Measurements from ENCODE around the gene CBX5.

Gene CBX5

GRCh38 chr12:54221402-54221984 lies 58.4 kb downstream of the CBX5 start:
- no peak for DNase-seq

- no peak for DNase-seq
Observed at GRCh38 chr12:54220567-54220966, 59.4 kb downstream of the CBX5 start.

DNA sequence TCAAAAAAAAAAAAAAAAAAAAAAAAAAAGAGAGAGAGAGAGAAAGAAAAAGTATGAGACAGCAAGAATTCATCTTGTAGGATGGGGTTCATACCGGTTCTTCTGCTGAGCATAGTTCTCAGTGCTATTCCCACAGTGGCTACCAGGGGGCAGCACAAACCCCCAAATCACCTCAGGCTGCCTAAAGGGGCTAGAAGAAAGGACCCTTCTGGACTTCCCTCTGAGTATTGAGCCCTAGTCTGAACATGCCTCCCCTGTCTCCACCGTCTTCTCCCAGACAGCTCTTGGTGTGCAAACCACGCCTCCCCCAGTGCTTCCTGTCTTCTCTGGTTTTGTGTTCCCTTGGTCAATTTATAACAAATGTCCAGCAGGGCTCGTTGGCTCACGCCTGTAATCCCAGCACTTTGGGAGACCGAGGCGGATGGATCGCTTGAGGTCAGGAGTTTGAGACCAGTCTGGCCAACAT lies 59.8 kb downstream of the CBX5 start:
- peak; percentile 84 for DNase-seq

- DNase-seq = no peak
Observed at GRCh38 chr12:54217774-54218241, 62.1 kb downstream of the CBX5 start.

DNA sequence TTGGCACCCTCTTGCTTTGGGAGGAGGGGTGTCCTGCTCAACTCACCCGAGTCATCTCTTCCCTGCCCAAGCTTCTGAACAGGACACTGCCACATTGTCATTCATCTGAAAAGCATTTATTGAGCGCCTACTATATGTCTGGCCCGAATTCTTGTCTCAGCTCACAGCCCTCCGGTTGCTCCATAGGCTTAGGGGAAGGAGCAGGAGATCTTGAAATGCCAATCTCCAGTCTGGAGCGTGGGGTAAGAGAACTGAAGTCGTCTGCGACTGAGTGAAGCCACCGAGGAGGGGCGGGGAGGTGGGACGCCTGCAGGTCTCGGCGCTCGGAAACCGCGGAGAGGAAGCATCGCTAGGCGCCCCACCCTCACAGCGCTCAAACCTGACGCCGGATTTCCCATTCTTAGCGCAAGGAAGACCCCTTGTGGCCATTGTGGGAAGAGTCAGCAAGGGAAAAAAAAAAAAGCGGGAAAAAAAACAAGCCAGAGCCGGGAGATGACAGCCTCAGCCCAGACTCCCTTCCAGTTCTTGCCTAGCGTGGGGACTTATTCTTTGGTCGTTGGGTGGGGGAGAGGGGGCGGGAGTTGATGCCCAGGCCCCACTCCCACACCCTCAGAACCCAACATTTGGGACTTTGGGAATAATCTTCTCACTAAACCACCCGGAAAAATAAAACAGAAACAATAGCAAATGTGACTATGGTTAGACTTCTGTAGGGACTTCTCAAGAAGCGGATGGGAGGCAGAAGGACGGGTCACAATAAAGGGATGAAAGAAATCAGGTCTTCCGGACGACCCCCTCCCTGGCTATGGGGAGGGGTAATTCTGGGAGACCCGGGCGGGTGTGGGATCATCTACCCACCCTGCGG lies 62.9 kb downstream of the CBX5 start:
- DNase-seq = peak; percentile 80

GRCh38 chr12:54215989-54216796 lies 63.7 kb downstream of the CBX5 start:
- peak; percentile 68 for DNase-seq

DNA sequence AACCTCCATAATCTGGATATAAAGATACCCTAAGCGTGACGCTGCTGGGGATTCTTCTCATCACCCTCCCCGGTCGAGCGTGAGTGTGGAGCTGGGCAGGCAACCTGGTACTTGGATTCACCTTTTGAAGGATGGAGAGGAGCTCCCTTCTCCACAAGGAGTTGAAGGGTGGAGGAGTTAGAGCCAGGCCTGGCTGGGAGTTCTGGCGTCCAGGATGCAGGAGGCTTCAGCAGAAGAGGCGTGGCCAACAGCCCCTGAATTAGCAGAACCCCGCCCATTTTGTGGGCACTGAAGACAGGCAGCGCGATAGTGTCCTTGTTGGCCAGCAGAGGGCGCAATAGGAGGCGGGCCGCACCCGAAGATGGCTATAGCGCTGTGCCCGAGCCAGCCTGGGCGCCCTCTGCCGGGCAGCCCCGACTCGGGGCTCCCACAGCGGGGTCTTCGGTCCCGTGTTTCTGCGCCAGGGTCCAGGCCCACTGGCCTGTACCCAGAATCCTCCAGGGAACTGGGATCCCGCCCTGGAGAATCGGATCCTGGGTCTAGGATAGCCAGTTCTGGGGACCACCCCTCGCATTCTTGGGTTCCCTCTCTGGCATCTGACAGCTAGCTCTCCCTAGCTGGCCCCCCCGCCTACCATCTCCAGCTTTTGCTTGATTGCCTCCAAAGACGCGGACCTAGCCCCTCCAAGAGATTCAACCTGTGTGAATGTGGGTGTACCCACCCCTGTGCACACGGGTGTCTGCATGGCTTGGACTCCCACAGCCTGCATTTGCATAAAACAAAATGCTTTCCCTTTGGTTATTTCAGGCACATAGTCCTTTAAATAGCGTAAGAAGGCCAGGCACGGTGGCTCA lies 65.1 kb downstream of the CBX5 start:
- DNase-seq = peak; percentile 95

DNA sequence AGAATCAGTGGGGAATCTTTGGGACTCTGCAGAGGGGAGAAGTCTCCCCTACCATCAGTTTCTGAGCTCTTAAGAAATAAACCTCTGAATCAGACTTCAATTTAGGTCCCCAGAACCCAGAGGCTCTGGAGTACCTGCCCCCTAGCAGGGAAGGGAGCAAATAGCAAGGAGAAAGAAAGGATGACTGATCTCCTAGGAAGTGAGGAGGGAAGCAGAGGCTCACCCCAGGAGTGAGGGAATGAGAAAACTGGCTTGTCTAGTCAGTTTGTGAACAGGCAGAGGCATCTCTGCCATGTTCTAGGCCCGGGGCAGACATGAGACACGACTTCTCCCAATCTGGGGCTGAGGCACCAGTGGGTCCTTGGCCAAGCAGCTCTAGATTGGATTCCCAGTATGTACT lies 66.8 kb downstream of the CBX5 start:
- DNase-seq = no peak

- no peak for DNase-seq
Observed at GRCh38 chr12:54211920-54212319, 68.0 kb downstream of the CBX5 start.

- DNase-seq = no peak
Observed at GRCh38 chr12:54210400-54210790, 69.5 kb downstream of the CBX5 start.

DNA sequence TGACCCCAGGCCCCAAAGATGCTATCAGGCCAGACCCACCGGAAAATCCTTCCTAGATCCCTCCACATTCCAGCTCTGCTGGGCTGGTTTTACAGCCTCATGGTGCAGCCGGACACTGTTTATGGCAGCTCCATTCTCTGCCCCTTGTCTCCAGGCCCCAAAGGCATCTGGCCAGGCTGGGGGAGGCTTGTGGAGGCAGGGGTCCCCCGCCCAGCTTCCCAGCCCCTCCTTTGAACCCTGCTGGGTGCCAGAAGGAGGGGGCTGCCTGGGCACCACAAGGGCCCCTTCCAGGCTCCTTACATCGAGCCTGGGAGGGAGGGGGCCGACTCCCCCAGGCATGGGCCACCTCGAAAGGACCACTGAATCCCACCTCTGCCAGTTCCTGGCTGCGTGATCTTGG lies 71.3 kb downstream of the CBX5 start:
- DNase-seq = no peak

- DNase-seq = peak; percentile 93
Observed at GRCh38 chr12:54207539-54208294, 72.2 kb downstream of the CBX5 start.

DNA sequence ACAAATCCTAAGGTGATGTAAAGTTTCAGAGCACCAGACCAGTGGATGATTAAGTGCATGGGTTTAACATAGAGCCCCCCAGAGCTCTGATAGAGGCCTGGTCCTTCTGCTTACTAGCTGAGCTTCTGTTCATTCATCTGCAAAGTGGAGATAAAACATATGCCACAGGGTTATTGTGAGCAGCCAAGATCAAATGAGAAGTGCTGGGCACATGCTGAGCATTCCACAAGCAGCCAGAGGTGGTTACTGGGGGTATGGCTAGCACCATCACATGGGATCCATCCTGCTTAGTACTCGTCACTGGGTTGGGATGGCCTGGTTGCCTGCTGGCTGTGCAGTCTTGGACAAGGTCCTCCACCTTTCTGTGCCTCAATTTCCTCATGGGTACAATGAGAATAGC lies 73.1 kb downstream of the CBX5 start:
- no peak for DNase-seq

DNA sequence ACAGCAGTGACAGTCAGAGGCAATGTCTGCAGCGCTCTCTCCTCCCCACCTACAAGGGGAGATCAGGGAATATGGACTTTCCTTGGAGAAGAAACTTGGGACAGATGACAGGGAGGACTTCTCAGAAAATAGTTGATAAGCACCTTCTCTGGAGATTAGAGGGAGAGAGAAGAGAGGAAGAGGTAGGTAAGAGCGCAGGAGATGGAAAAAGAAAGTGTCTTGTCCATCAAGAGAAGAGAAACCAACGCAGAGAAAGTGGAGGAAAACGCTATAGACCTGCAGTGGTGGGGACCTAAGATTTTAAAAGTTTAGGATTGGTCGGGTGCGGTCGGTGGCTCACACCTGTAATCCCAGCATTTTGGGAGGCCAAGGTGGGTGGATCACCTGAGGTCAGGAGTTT lies 75.6 kb downstream of the CBX5 start:
- DNase-seq = no peak

DNA sequence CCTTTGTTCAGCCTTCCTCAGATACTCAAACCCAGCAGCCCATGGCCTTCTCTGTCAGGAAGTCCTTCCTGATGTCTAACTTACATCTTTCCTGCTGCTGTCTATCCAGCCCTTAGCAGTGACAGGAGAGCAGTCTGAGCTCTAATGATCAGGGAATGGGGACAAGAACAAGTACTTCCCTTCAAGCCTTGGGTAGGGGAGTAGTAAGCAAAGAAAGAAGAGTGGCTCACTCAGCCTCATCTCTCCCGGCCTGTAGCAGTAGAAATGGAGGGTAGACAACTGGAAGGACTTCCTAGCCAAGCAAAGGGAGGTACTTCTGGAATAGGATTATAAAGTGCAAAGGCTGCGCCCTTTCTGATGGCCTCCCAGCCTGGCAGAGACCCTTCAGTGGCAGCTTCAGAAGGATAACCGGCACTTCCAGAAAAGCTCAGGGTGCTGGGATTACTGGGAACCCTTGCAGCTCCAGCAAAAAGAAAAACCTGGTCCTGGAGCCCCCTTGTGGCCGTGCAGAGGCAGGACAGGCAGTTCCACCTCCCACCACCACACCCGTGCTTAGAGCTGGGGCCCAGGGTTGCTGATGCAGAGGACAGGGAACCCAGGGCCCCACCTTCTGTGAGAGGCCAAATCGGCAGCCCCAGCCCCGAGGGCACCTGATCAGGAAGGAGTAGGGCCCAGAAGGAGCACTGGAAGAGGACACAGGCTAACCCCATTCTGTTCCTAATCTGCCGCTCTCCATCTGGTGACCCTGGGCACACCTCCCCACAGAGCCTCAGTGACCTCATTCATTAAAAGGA lies 78.7 kb downstream of the CBX5 start:
- DNase-seq = peak; percentile 78

GRCh38 chr12:54200412-54200811 lies 79.5 kb downstream of the CBX5 start:
- no peak for DNase-seq

DNA sequence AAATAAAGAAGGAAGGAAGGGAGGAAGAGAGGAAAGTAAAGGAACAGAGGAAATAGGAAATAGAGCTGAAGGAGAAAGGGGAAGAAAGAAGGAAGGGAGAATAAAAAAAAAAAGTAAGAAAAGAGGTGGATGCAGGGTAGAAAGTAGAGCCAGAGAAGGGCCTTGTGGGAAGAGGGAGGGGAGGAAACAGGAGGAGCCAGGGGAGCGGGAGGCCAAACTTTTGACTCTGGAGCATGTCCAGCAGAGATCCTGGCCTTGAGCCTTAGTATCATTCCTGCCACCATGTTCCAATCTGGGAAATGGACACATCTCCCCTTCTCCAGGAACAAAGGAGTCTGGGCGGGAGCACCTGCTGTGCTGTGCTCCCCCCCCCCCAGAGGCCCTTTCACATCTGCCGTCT lies 80.0 kb downstream of the CBX5 start:
- no peak for DNase-seq

DNA sequence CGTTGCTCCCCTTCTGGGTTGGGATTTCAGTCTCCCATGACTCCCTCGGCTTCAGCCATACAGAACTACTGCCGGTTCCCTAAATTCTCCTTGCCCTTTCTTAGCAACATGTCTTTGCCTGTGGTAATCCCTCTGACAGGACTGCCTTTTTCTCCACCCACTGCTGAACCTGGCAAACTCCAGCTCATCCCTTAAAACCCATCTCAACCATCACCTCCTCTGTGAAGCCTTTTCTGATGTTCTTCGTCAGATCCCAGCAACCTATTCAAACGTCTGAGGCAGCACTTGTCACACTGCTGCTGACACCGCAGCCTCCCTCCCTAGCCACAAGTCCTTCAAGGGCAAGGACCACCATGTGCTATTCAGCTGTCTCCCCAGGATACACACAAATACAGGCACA lies 80.9 kb downstream of the CBX5 start:
- no peak for DNase-seq

DNA sequence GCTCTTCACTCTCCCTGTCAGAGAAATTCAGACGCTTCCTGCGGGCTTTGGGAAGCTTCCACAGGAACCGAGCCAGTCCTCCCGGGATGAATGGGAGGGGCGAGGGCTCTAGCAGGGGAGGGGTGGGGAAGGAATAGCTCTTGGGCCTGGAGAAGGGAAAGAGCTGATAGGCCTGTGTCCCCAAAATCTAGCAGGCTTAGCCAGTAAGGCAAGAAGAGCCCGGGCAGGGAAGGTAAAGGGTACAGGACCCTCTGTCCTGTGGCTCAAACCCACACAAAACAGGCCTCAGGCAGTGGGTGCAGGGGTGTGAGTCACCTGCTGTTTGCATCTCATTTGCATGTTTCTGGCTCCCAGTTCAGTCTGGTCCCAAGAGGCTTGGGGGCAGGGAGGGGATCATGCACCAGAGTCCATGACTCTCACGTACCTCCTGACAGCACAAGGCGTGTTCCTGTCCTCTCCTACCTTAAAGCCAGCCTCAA lies 82.5 kb downstream of the CBX5 start:
- no peak for DNase-seq

- DNase-seq = no peak
Observed at GRCh38 chr12:54197010-54197409, 82.9 kb downstream of the CBX5 start.

GRCh38 chr12:54196396-54196795 lies 83.5 kb downstream of the CBX5 start:
- no peak for DNase-seq
